ENCODE results near the gene ATP13A4. TPM values are rescaled to one million over a fixed set of nuclear protein-coding genes. Genes with fewer than 3 reads are reported as not detected.

The ATP13A4 gene
- polyA plus RNA-seq, 3 donors: 0.08 to 0.21 (median 0.19) TPM

GRCh38 chr3:193548406-193548805, 6.3 kb downstream of the ATP13A4 start:
- no peak overlapping the region for H3K27ac Mint-ChIP-seq
- H3K27me3 Mint-ChIP-seq (ENCODE audit: low read depth in 3 of 3): peaks cover 0 to 2% (median 0%) of the 10 kb centered on the region in 3 donors
- Histone ChIP-seq H3K9me3 (replicated peaks in 1 of 2; ENCODE audit: control insufficient read depth in 1 of 2, insufficient read depth in 1 of 2, low read length in 2 of 2) (peaks cover 0 to 6% of the 10 kb centered on the region in 2 donors), H3K4me3 (replicated peaks in 1 of 3; ENCODE audit: low read depth in 2 of 3, low read length in 3 of 3) (no peak overlapping the region), H2AFZ (ENCODE audit: insufficient read depth, low read depth, low read length, poor library complexity, severe bottlenecking) (no peak overlapping the region), H3K79me2 (ENCODE audit: insufficient read depth, low read length) (no peaks in the 10 kb centered on the region), H3K4me2 (replicated peaks; ENCODE audit: extremely low read depth, low read length, poor library complexity, severe bottlenecking) (no peak overlapping the region), H3K9ac (ENCODE audit: insufficient read depth, low read length, poor library complexity, severe bottlenecking) (no peak overlapping the region), H3K4me1 (ENCODE audit: control insufficient read depth in 1 of 2, insufficient read depth in 2 of 2, low read length in 2 of 2) (no peaks in the 10 kb centered on the region), H3K36me3 (replicated peaks in 1 of 2; ENCODE audit: control insufficient read depth in 1 of 2, insufficient read depth in 2 of 2, low read length in 2 of 2) (no peaks in the 10 kb centered on the region), H4K20me1 (ENCODE audit: insufficient read depth, low read length) (no peaks in the 10 kb centered on the region), H3K27me3 (ENCODE audit: control insufficient read depth in 2 of 2, insufficient read depth in 2 of 2, low read length in 2 of 2) (no peaks in the 10 kb centered on the region), H3K27ac (ENCODE audit: low read depth in 1 of 2, low read length in 2 of 2) (no peak overlapping the region)
- no peak for TF ChIP-seq CTCF (IDR thresholded peaks at IDR 0.05)
- H3K4me3 Mint-ChIP-seq: no peak overlapping the region
- intact Hi-C loops (cut with micrococcal nuclease): no loop called here
- no peak for DNase-seq
- H3K4me1 Mint-ChIP-seq: no peaks in the 10 kb centered on the region
- 40% methylated on average over 2 of the region's 4 CpGs for WGBS (ENCODE audit: insufficient coverage)
- no peaks in the 10 kb centered on the region for H3K36me3 Mint-ChIP-seq
- H3K9me3 Mint-ChIP-seq: peaks cover 2 to 14% (median 9%) of the 10 kb centered on the region in 7 donors

DNA sequence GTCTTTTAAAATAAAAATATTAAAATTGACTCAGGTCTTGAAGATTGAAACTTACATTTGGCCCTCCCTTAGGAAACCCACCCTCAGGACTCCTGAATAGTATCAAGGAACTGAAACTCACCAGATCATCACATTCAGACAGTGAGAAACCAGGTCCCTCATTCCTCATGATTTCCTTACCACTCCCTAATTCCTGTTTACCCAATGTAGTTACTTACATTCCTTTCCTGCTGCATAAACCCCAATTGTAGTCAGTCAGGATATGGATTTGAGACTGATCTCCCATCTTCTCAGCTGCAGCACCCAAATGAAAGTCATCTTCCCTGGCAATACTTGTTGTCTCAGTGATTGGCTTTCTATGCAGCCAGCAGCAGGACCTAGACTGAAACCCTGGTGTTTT, 8.6 kb downstream of the ATP13A4 start:
- no peaks in the 10 kb centered on the region for H4K20me1 ChIP-seq (ENCODE audit: insufficient read depth, low read length)
- Mint-ChIP-seq H3K36me3 (no peaks in the 10 kb centered on the region), H3K4me1 (no peaks in the 10 kb centered on the region), H3K9me3 (peaks cover 4 to 14% (median 9%) of the 10 kb centered on the region in 7 donors), H3K4me3 (no peak overlapping the region), H3K27ac (no peak overlapping the region), H3K27me3 (ENCODE audit: low read depth in 3 of 3) (no peaks in the 10 kb centered on the region)
- H3K4me1 ChIP-seq (ENCODE audit: control insufficient read depth in 1 of 2, insufficient read depth in 2 of 2, low read length in 2 of 2): no peaks in the 10 kb centered on the region
- H3K27ac ChIP-seq (ENCODE audit: low read depth in 1 of 2, low read length in 2 of 2): no peak overlapping the region
- no peak overlapping the region for H2AFZ ChIP-seq (ENCODE audit: insufficient read depth, low read depth, low read length, poor library complexity, severe bottlenecking)
- DNase-seq: no peak
- H3K9ac ChIP-seq (ENCODE audit: insufficient read depth, low read length, poor library complexity, severe bottlenecking): no peak overlapping the region
- H3K36me3 ChIP-seq (replicated peaks in 1 of 2; ENCODE audit: control insufficient read depth in 1 of 2, insufficient read depth in 2 of 2, low read length in 2 of 2): no peaks in the 10 kb centered on the region
- H3K4me2 ChIP-seq (replicated peaks; ENCODE audit: extremely low read depth, low read length, poor library complexity, severe bottlenecking): no peak overlapping the region
- TF ChIP-seq CTCF (IDR thresholded peaks at IDR 0.05): no peak
- no peaks in the 10 kb centered on the region for H3K79me2 ChIP-seq (ENCODE audit: insufficient read depth, low read length)
- no peaks in the 10 kb centered on the region for H3K27me3 ChIP-seq (ENCODE audit: control insufficient read depth in 2 of 2, insufficient read depth in 2 of 2, low read length in 2 of 2)
- peaks cover 0 to 6% of the 10 kb centered on the region in 2 donors for H3K9me3 ChIP-seq (replicated peaks in 1 of 2; ENCODE audit: control insufficient read depth in 1 of 2, insufficient read depth in 1 of 2, low read length in 2 of 2)
- intact Hi-C loops (cut with micrococcal nuclease): no loop called here
- H3K4me3 ChIP-seq (replicated peaks in 1 of 3; ENCODE audit: low read depth in 2 of 3, low read length in 3 of 3): no peak overlapping the region

All from CD14-positive monocyte (primary cell).